ENCODE measurements around the gene POLR1H.

DNA sequence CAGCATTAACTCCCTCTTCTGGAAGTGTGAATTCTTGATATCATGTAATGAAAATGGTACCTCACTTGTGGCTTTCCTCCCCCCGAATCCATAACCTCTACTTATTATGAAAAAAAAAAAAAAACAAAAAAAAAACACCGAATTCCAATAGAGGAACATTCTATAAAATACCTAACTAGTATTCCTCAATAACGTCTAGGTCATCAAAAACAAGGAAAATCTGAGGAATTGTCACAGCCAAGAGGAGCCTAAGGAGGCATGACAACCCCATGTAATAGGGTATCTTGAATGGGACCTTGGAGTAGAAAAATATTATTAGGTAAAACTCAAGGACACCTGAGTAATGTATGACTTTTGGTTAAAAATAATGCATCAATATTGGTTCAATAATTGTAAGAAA is 38.9 kb upstream of the POLR1H start:
- TF ChIP-seq, protein P1, sequence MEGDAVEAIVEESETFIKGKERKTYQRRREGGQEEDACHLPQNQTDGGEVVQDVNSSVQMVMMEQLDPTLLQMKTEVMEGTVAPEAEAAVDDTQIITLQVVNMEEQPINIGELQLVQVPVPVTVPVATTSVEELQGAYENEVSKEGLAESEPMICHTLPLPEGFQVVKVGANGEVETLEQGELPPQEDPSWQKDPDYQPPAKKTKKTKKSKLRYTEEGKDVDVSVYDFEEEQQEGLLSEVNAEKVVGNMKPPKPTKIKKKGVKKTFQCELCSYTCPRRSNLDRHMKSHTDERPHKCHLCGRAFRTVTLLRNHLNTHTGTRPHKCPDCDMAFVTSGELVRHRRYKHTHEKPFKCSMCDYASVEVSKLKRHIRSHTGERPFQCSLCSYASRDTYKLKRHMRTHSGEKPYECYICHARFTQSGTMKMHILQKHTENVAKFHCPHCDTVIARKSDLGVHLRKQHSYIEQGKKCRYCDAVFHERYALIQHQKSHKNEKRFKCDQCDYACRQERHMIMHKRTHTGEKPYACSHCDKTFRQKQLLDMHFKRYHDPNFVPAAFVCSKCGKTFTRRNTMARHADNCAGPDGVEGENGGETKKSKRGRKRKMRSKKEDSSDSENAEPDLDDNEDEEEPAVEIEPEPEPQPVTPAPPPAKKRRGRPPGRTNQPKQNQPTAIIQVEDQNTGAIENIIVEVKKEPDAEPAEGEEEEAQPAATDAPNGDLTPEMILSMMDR (IDR thresholded peaks at IDR 0.05; ENCODE audit: insufficient read depth, low read length, poor library complexity, severe bottlenecking) = no peak
- TF ChIP-seq EZH2phosphoT487 (conservative IDR thresholded peaks at IDR 0.05; ENCODE audit: low read length) = no peak

Measured in SU-DHL-6 (cell line).